ENCODE results near the gene SORT1.

- no peak for TF ChIP-seq POLR2A (IDR thresholded peaks at IDR 0.05)
- no peak for TF ChIP-seq CTCF (IDR thresholded peaks at IDR 0.05)
Measured at GRCh38 chr1:109315288-109315687, 82.4 kb downstream of the SORT1 start.
